Peyer's patch (tissue), 4 donors: Measurements from ENCODE around the gene ATF7IP. TPM values are rescaled to one million over a fixed set of nuclear protein-coding genes. Genes with fewer than 3 reads are reported as not detected.
A peak's percentile ranks its signal among the peaks of the same experiment; 100 is the strongest.

ENCODE experiments used
- DNase-seq, 3 donors: peaks; one replicate each; pipeline ENCODE4 v3.0.0-alpha.2; 2017 to 2019
- H3K27ac ChIP-seq, 4 donors: fragments of 200-600 bp; sonication (generic); one replicate each; pipeline ENCODE4 v1.5.1; 2016 to 2019
- H3K27me3 ChIP-seq, 2 donors: fragments of 200-600 bp; sonication (generic); one replicate each; pipeline ENCODE4 v1.5.1; 2019
- H3K36me3 ChIP-seq, 3 donors: fragments of 200-600 bp; sonication (generic); one replicate each; pipeline ENCODE4 v1.5.1; 2016 to 2019
- H3K4me1 ChIP-seq, 4 donors: fragments of 200-600 bp; sonication (generic); one replicate each; pipeline ENCODE4 v1.5.1; 2016 to 2019
- H3K4me3 ChIP-seq, 4 donors: fragments of 200-600 bp; sonication (generic); 1 replicate in 3 of 4; 2 replicates in 1 of 4; pipeline ENCODE4 v1.5.1; 2016 to 2019; ENCODE audit warnings: mild to moderate bottlenecking in 1 of 4
- H3K9me3 ChIP-seq, 4 donors: fragments of 200-600 bp; sonication (generic); one replicate each; pipeline ENCODE4 v1.5.1; 2016 to 2019; ENCODE audit warnings: mild to moderate bottlenecking in 1 of 4
- POLR2A ChIP-seq, 2 donors: fragments of 450-650 bp; IDR thresholded peaks; one replicate each; pipeline ENCODE4 v1.5.1; 2017; ENCODE audit warnings: antibody characterized with exemption in 2 of 2, mild to moderate bottlenecking in 2 of 2, moderate library complexity in 2 of 2
- total RNA-seq, 4 donors: library from RNA; depleted of rRNA; stranded (reverse); fragments of >200 nt; gene quantifications; one replicate each; pipeline ENCODE4 v1.1.0, GENCODE V29; 2016
- TF ChIP-seq, protein P1 (sequence below), 6 experiments: fragments of 450-650 bp in 4 of 6; fragments of 200-600 bp in 2 of 6; sonication (generic) in 1 of 6; IDR thresholded peaks; one replicate each; pipeline ENCODE4 v1.5.1; 2017 to 2019; ENCODE audit warnings: antibody characterized with exemption in 6 of 6, mild to moderate bottlenecking in 3 of 6, moderate library complexity in 1 of 6

ATF7IP gene
- total RNA-seq, 4 donors from 2014 or later: 24.3 to 193 (median 39.0) TPM

DNA sequence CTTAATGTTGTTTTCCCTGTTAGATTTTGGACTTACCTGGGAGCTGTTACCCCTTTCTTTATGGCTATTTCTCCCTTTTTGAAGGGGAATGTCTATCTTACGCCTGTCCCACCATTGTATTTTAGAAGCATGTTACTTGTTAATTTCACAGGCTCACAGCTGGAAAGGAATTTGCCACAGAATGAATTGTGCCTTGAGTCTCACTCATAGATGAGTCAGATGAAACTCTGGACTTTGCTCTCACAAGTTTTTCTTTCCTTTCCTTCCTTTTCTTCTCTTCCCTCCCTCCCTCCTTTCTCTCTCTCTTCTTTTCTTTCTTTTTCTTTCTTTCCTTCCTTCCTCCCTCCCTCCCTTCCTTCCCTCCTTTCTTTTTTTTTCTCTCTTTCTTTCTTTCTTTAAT is 9.3 kb upstream of the ATF7IP start:
- Histone ChIP-seq H3K27ac (peak overlapping the region in 1 of 4 donors; percentile 59), H3K9me3 (peaks cover 0 to 13% (median 5%) of the 10 kb centered on the region in 4 donors), H3K4me3 (no peak overlapping the region), H3K36me3 (no peaks in the 10 kb centered on the region), H3K27me3 (no peaks in the 10 kb centered on the region), H3K4me1 (no peaks in the 10 kb centered on the region)
- TF ChIP-seq, protein P1, sequence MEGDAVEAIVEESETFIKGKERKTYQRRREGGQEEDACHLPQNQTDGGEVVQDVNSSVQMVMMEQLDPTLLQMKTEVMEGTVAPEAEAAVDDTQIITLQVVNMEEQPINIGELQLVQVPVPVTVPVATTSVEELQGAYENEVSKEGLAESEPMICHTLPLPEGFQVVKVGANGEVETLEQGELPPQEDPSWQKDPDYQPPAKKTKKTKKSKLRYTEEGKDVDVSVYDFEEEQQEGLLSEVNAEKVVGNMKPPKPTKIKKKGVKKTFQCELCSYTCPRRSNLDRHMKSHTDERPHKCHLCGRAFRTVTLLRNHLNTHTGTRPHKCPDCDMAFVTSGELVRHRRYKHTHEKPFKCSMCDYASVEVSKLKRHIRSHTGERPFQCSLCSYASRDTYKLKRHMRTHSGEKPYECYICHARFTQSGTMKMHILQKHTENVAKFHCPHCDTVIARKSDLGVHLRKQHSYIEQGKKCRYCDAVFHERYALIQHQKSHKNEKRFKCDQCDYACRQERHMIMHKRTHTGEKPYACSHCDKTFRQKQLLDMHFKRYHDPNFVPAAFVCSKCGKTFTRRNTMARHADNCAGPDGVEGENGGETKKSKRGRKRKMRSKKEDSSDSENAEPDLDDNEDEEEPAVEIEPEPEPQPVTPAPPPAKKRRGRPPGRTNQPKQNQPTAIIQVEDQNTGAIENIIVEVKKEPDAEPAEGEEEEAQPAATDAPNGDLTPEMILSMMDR (IDR thresholded peaks at IDR 0.05): no peak
- TF ChIP-seq POLR2A (IDR thresholded peaks at IDR 0.05): no peak
- DNase-seq: no peak

DNA sequence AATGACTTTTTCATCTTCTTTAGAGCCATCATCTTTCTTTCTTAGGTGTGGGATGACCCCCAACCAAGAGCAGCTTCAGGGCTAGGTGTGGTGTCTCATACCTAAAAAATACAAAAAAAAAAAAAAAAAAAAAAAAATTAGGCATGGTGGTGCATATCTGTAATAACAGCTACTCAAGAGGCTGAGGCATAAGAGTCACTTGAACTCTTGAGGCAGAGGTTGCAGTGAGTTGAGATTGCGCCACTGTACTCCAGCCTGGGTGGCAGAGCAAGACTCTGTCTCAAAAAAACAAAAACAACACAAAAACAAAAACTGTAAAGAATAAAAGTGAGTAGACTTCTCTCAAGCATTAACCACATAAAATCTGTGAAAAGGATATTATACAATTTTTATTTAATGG is 8.0 kb upstream of the ATF7IP start:
- Histone ChIP-seq H3K27ac (no peak overlapping the region), H3K4me3 (no peak overlapping the region), H3K36me3 (no peaks in the 10 kb centered on the region), H3K9me3 (no peaks in the 10 kb centered on the region), H3K27me3 (no peaks in the 10 kb centered on the region), H3K4me1 (no peaks in the 10 kb centered on the region)
- DNase-seq: no peak
- no peak for TF ChIP-seq POLR2A (IDR thresholded peaks at IDR 0.05)
- TF ChIP-seq, protein P1 (IDR thresholded peaks at IDR 0.05): no peak

DNA sequence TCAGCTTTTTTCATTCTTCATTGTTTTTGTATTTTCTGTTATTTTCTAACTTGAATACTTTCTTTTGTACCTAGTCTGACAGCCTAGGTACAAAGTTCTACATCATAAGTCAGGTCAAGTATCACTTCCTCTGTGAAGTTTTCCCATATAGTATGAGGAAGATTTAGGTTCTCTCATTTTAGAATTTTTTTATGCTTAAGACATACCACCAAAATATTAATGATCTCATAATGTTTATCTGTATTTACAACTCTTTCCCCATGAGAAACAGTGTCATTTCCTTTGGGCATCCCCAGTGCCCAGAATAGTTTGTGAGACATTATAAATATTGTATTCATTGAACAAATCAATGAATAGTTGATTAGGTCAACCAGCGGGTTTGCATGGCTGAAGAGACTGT is 3.1 kb upstream of the ATF7IP start:
- TF ChIP-seq, protein P1 (IDR thresholded peaks at IDR 0.05): no peak
- no peak for TF ChIP-seq POLR2A (IDR thresholded peaks at IDR 0.05)
- no peaks in the 10 kb centered on the region for H3K4me1 ChIP-seq
- no peaks in the 10 kb centered on the region for H3K9me3 ChIP-seq

DNA sequence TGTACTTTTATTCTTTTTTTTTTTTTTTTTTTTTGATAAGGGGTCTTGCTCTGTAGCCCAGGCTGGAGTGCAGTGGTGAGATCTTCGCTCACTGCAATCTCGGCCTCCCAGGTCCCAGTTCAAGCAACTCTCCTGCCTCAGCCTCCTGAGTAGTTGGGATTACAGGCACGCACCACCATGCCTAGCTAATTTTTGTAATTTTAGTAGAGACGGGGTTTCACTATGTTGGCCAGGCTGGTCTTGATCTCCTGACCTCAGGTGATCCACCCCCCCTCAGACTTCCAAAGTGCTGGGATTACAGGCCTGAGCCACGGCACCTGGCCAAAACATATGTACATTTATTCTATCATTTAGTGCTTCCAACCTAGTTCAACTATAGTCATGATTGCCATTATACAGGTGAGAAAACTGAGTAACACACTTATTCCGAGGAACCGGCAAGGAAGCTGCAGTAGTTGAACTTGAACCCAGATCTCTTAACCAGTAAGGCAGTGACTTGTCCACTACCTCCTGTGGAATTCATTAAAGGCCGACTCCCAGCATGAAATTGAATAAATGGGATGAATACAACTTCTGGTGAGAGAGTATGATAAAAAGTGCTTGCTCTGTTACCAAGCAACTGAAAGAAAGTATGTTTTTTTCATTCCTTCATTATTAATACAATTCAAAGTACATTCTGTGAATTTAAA is 755 bp upstream of the ATF7IP start:
- Histone ChIP-seq H3K4me3 (peak overlapping the region; percentile 53 to 64 (median 60)), H3K27ac (peak overlapping the region; percentile 91 to 95 (median 93)), H3K9me3 (no peaks in the 10 kb centered on the region), H3K36me3 (no peaks in the 10 kb centered on the region), H3K4me1 (no peaks in the 10 kb centered on the region), H3K27me3 (no peaks in the 10 kb centered on the region)
- DNase-seq: no peak
- no peak for TF ChIP-seq POLR2A (IDR thresholded peaks at IDR 0.05)
- TF ChIP-seq, protein P1 (IDR thresholded peaks at IDR 0.05): no peak

More for the DNA sequence above, 3.1 kb upstream of the ATF7IP start:
- Histone ChIP-seq H3K4me3 (no peak overlapping the region), H3K27me3 (no peaks in the 10 kb centered on the region), H3K27ac (peak overlapping the region in 1 of 4 donors; percentile 45), H3K36me3 (no peaks in the 10 kb centered on the region)
- no peak for DNase-seq

DNA sequence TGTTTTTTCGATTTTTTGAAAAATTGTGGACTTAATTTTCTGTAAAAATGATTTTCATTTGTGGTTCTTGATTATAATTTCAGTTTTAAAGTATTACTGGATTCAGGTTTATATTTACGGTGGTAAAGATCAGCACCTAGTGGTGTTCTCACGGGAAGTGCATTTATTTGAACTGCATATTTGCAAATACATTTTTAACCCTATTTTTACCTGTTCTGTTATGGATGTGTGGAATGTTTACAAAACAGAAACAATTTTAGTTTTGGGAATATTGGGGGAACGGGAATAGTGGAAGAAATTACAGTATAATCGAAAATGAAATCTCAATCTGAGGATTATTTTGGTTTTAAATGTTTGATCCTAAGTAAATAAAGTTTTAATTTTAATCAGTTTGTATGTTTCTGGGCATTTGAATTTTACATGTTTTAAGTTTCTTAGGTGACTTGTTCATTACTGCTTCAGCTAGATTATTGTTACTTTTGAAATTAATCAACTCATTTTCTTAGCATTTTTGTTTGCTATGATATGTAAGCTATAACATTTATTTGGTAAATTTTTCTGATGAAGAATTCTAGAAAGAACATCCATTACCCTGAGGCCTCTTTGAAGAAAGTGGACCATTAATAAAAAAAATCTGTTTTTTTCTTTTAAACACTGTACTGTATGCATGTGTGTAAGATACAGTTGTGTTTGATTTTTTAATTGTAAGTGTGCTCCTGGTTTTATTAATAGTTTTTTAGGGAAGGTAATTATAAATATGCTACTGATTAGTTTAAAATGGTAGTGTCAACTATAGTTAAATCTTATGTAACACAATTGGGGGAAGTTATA is 942 bp downstream of the ATF7IP start:
- Histone ChIP-seq H3K36me3 (no peaks in the 10 kb centered on the region), H3K4me1 (no peaks in the 10 kb centered on the region), H3K27ac (peak overlapping the region; percentile 91 to 95 (median 93)), H3K27me3 (no peaks in the 10 kb centered on the region), H3K9me3 (no peaks in the 10 kb centered on the region), H3K4me3 (peak overlapping the region; percentile 53 to 64 (median 60))
- TF ChIP-seq POLR2A (IDR thresholded peaks at IDR 0.05): no peak
- TF ChIP-seq, protein P1 (IDR thresholded peaks at IDR 0.05): peak in 5 of 6 experiments; percentile 29 to 58 (median 43)
- no peak for DNase-seq
